ENCODE data around the gene SLC22A5. TPM values are rescaled to one million over a fixed set of nuclear protein-coding genes. Genes with fewer than 3 reads are reported as not detected.

SLC22A5 gene
- total RNA-seq, 3 donors from 2014 or later (not counting 1 experiment from before 2014, with no cell fraction given): 1.6 to 5.0 (median 3.9) TPM

DNA sequence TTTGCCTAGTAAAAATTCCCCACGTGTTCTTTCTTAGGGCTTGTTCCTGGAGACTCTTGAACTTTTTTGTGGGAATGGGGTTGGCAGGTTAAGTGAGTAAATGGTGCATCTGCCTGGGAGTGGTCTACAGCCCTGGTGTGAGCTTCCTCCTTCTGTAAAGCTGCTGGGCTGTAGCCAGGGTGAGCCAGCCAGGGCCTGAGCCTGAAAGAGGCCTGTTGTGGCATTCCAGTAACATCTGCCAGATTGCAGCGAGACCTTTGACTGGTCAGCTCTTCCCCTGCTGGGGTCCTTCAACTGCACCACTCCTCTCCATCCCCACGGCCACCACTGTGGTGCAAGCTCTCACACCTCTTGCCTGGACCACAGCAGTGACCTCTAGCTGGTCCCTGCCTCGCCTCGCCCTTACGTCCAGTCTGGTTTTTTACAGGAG lies 47.5 kb downstream of the SLC22A5 start:
- peak overlapping the region; percentile 81 for H3K4me3 Mint-ChIP-seq
- peaks cover 8% of the 10 kb centered on the region for H3K36me3 Mint-ChIP-seq
- Histone ChIP-seq H3K27me3 (ENCODE audit: control insufficient read depth, insufficient read depth, low read length) (no peaks in the 10 kb centered on the region), H3K9me3 (ENCODE audit: control insufficient read depth, insufficient read depth, low read length) (no peaks in the 10 kb centered on the region), H3K36me3 (ENCODE audit: control insufficient read depth, insufficient read depth, low read length) (peaks cover 34% of the 10 kb centered on the region), H3K4me1 (ENCODE audit: control insufficient read depth, insufficient read depth, low read length) (peaks cover 64% of the 10 kb centered on the region), H3K27ac (ENCODE audit: low read length) (peak overlapping the region; percentile 42), H3K4me3 (ENCODE audit: low read length) (no peak overlapping the region)
- TF ChIP-seq, protein P1, sequence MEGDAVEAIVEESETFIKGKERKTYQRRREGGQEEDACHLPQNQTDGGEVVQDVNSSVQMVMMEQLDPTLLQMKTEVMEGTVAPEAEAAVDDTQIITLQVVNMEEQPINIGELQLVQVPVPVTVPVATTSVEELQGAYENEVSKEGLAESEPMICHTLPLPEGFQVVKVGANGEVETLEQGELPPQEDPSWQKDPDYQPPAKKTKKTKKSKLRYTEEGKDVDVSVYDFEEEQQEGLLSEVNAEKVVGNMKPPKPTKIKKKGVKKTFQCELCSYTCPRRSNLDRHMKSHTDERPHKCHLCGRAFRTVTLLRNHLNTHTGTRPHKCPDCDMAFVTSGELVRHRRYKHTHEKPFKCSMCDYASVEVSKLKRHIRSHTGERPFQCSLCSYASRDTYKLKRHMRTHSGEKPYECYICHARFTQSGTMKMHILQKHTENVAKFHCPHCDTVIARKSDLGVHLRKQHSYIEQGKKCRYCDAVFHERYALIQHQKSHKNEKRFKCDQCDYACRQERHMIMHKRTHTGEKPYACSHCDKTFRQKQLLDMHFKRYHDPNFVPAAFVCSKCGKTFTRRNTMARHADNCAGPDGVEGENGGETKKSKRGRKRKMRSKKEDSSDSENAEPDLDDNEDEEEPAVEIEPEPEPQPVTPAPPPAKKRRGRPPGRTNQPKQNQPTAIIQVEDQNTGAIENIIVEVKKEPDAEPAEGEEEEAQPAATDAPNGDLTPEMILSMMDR (IDR thresholded peaks at IDR 0.05): no peak
- intact Hi-C loops (cut with micrococcal nuclease): no loop called here
- 37% methylated on average over 6 of the region's 6 CpGs for WGBS (ENCODE audit: insufficient coverage)
- H3K4me1 Mint-ChIP-seq: peaks cover 96 to 97% of the 10 kb centered on the region in 2 donors
- H3K27ac Mint-ChIP-seq: peak overlapping the region; percentile 99 to 100
- H3K9me3 Mint-ChIP-seq: no peaks in the 10 kb centered on the region
- DNase-seq: no peak
- no peak for ATAC-seq
- no peaks in the 10 kb centered on the region for H3K27me3 Mint-ChIP-seq (ENCODE audit: low read depth in 2 of 2)

DNA sequence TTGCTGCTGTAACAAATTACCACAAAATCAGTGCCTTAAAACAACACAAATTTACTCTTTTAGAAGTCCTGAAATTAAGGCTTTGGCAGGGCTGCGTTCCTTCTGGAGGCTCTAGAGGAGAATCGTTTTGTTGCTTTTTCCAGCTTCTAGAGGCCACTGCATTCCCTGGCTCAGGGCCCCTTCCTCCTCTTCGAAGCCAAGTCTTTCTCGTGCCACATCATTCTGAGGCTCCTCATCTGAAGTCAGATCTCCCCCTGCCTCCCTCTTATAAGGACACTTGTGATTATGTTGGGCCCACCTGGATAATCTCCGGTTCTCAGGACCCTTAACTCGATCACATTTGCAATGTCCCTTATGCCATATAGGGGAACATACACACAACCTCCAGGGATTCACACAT lies 48.0 kb downstream of the SLC22A5 start:
- Histone ChIP-seq H3K27ac (ENCODE audit: low read length) (peak overlapping the region; percentile 42), H3K9me3 (ENCODE audit: control insufficient read depth, insufficient read depth, low read length) (no peaks in the 10 kb centered on the region), H3K36me3 (ENCODE audit: control insufficient read depth, insufficient read depth, low read length) (peaks cover 36% of the 10 kb centered on the region), H3K4me3 (ENCODE audit: low read length) (no peak overlapping the region), H3K4me1 (ENCODE audit: control insufficient read depth, insufficient read depth, low read length) (peaks cover 67% of the 10 kb centered on the region), H3K27me3 (ENCODE audit: control insufficient read depth, insufficient read depth, low read length) (no peaks in the 10 kb centered on the region)
- H3K27me3 Mint-ChIP-seq (ENCODE audit: low read depth in 2 of 2): no peaks in the 10 kb centered on the region
- no peaks in the 10 kb centered on the region for H3K9me3 Mint-ChIP-seq
- DNase-seq (no peak), ATAC-seq (no peak)
- TF ChIP-seq, protein P1 (IDR thresholded peaks at IDR 0.05): no peak
- H3K27ac Mint-ChIP-seq: peak overlapping the region; percentile 99 to 100
- peaks cover 8% of the 10 kb centered on the region for H3K36me3 Mint-ChIP-seq
- peaks cover 94 to 95% of the 10 kb centered on the region in 2 donors for H3K4me1 Mint-ChIP-seq
- peak overlapping the region; percentile 81 for H3K4me3 Mint-ChIP-seq
- intact Hi-C loops (cut with micrococcal nuclease): no loop called here
- 87% methylated on average over 6 of the region's 6 CpGs for WGBS (ENCODE audit: insufficient coverage)

DNA sequence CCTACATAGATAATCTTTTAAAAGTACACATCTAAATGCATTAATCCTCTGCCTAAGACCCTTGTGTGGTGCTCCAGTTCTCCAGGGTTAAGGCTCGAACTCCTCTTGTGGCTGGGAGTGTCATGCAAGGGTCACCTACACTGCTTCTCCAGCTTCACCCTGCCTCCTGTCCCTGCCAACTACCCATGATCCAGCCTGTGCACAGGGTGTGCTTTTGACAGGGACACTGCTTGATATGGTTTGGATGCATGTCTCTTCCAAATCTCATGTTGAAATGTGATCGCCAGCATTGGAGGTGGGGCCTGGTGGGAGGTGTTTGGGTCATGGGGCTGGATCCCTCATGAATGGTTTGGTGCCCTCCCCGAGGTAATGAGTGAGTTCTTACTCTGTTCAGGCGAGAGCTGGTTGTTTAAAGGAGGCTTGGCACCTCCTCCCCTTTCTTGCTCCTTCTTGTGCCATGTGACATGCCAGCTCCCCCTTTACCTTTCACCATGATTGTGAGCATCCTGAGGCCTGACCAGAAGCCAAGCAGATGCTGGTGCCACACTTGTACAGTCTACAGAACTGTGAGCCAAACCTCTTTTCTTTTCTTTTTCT lies 48.5 kb downstream of the SLC22A5 start:
- Mint-ChIP-seq H3K36me3 (peaks cover 6% of the 10 kb centered on the region), H3K4me3 (peak overlapping the region; percentile 81), H3K27ac (peak overlapping the region; percentile 99 to 100), H3K4me1 (peaks cover 94 to 95% of the 10 kb centered on the region in 2 donors), H3K27me3 (ENCODE audit: low read depth in 2 of 2) (no peaks in the 10 kb centered on the region), H3K9me3 (no peaks in the 10 kb centered on the region)
- peaks cover 40% of the 10 kb centered on the region for H3K36me3 ChIP-seq (ENCODE audit: control insufficient read depth, insufficient read depth, low read length)
- intact Hi-C loops (cut with micrococcal nuclease): loop anchor here (2.0 kb wide), 1 partner anchor 73 kb away; the partner anchor contains the start of gene IRF1
- DNase-seq (no peak), ATAC-seq (peak in 2 of 3 donors; percentile 21 to 46)
- TF ChIP-seq, protein P1 (IDR thresholded peaks at IDR 0.05): no peak
- no peaks in the 10 kb centered on the region for H3K27me3 ChIP-seq (ENCODE audit: control insufficient read depth, insufficient read depth, low read length)
- H3K4me3 ChIP-seq (ENCODE audit: low read length): no peak overlapping the region
- peak overlapping the region; percentile 42 for H3K27ac ChIP-seq (ENCODE audit: low read length)
- peaks cover 72% of the 10 kb centered on the region for H3K4me1 ChIP-seq (ENCODE audit: control insufficient read depth, insufficient read depth, low read length)
- H3K9me3 ChIP-seq (ENCODE audit: control insufficient read depth, insufficient read depth, low read length): no peaks in the 10 kb centered on the region
- WGBS (ENCODE audit: insufficient coverage): 41% methylated on average over 4 of the region's 4 CpGs
